ENCODE measurements around the gene IRF2BP1. TPM values are rescaled to one million over a fixed set of nuclear protein-coding genes. Genes with fewer than 3 reads are reported as not detected.

IRF2BP1 gene
- total and polyA plus RNA-seq, 12 donors, result 3.8 to 57.0 (median 35.8) TPM

GRCh38 chr19:45876161-45876410 is 9.9 kb downstream of the IRF2BP1 start:
- Histone ChIP-seq H3K9me3 (replicated peaks in 1 of 3) (no peaks in the 10 kb centered on the region), H3K27me3 (no peaks in the 10 kb centered on the region), H3K36me3 (replicated peaks in 1 of 2) (no peaks in the 10 kb centered on the region), H3K4me1 (replicated peaks in 1 of 2) (no peaks in the 10 kb centered on the region), H3K27ac (no peak overlapping the region), H3K4me3 (no peak overlapping the region)
- intact Hi-C loops (cut with DNase I), result no loop called here
- no peak for DNase-seq
- WGBS, 4 donors, result 53 to 65% (median 56%) methylated on average over 4 of the region's 4 CpGs
- TF ChIP-seq POLR2A (IDR thresholded peaks at IDR 0.05) (no peak), CTCF (IDR thresholded peaks at IDR 0.05) (no peak)

- H3K36me3 ChIP-seq (replicated peaks in 1 of 2), result no peaks in the 10 kb centered on the region
- no peak for TF ChIP-seq CTCF (IDR thresholded peaks at IDR 0.05)
- TF ChIP-seq POLR2A (IDR thresholded peaks at IDR 0.05), result no peak
- no peaks in the 10 kb centered on the region for H3K27me3 ChIP-seq
- intact Hi-C loops (cut with DNase I), result no loop called here
- H3K4me3 ChIP-seq, result no peak overlapping the region
- H3K9me3 ChIP-seq (replicated peaks in 1 of 3), result no peaks in the 10 kb centered on the region
- no peaks in the 10 kb centered on the region for H3K4me1 ChIP-seq (replicated peaks in 1 of 2)
- DNase-seq, result no peak
- no peak overlapping the region for H3K27ac ChIP-seq
- 80 to 95% (median 88%) methylated on average over 7 of the region's 7 CpGs for WGBS, 4 donors
Observed at GRCh38 chr19:45874620-45874966, 11.3 kb downstream of the IRF2BP1 start.

GRCh38 chr19:45873219-45873772 is 12.6 kb downstream of the IRF2BP1 start:
- H3K27ac ChIP-seq, result no peak overlapping the region
- no peaks in the 10 kb centered on the region for H3K27me3 ChIP-seq
- H3K36me3 ChIP-seq (replicated peaks in 1 of 2), result no peaks in the 10 kb centered on the region
- TF ChIP-seq CTCF (IDR thresholded peaks at IDR 0.05) (no peak), POLR2A (IDR thresholded peaks at IDR 0.05) (no peak)
- WGBS, 4 donors, result 79 to 94% (median 84%) methylated on average over 6 to 7 of the region's 7 CpGs
- H3K4me1 ChIP-seq (replicated peaks in 1 of 2), result no peaks in the 10 kb centered on the region
- DNase-seq, result no peak
- H3K4me3 ChIP-seq, result no peak overlapping the region
- no peaks in the 10 kb centered on the region for H3K9me3 ChIP-seq (replicated peaks in 1 of 3)
- intact Hi-C loops (cut with DNase I), result no loop called here

- 82 to 87% (median 85%) methylated on average over 25 to 34 of the region's 34 CpGs for WGBS, 4 donors
Observed at GRCh38 chr19:45872095-45872919, 13.6 kb downstream of the IRF2BP1 start.

More at GRCh38 chr19:45872095-45872919, 13.6 kb downstream of the IRF2BP1 start:
- H3K27ac ChIP-seq, result no peak overlapping the region
- no peaks in the 10 kb centered on the region for H3K36me3 ChIP-seq (replicated peaks in 1 of 2)
- H3K4me1 ChIP-seq (replicated peaks in 1 of 2), result no peaks in the 10 kb centered on the region
- no peak for TF ChIP-seq CTCF (IDR thresholded peaks at IDR 0.05)
- no peak for TF ChIP-seq POLR2A (IDR thresholded peaks at IDR 0.05)
- no peaks in the 10 kb centered on the region for H3K27me3 ChIP-seq
- no peak for DNase-seq
- H3K9me3 ChIP-seq (replicated peaks in 1 of 3), result no peaks in the 10 kb centered on the region
- intact Hi-C loops (cut with DNase I), result no loop called here
- no peak overlapping the region for H3K4me3 ChIP-seq

All from adrenal gland (tissue), 12 donors.